ENCODE measurements around the gene LSG1.
"Not testable (repeated sequence)": the region's sequence is repeated elsewhere in the genome, so short reads cannot be mapped to it uniquely, and the experiment has no call there.

The LSG1 gene

GRCh38 chr3:194607592-194608389, 64.2 kb downstream of the LSG1 start:
- no peak overlapping the region for H3K4me3 ChIP-seq (ENCODE audit: low read length)

GRCh38 chr3:194606941-194607340, 65.0 kb downstream of the LSG1 start:
- no peak for TF ChIP-seq ZNF274 (IDR thresholded peaks at IDR 0.05; ENCODE audit: low read depth, low read length)
- no peak overlapping the region for H3K4me3 ChIP-seq (ENCODE audit: low read length)

More at GRCh38 chr3:194607592-194608389, 64.2 kb downstream of the LSG1 start:
- no peak for TF ChIP-seq ZNF274 (IDR thresholded peaks at IDR 0.05; ENCODE audit: low read depth, low read length)

GRCh38 chr3:194606163-194606562, 65.8 kb downstream of the LSG1 start:
- no peak for TF ChIP-seq ZNF274 (IDR thresholded peaks at IDR 0.05; ENCODE audit: low read depth, low read length)
- H3K4me3 ChIP-seq (ENCODE audit: low read length): no peak overlapping the region

GRCh38 chr3:194605314-194605713, 66.7 kb downstream of the LSG1 start:
- not testable (repeated sequence) for H3K4me3 ChIP-seq (ENCODE audit: low read length)

- no peak overlapping the region for H3K4me3 ChIP-seq (ENCODE audit: low read length)
- TF ChIP-seq ZNF274 (IDR thresholded peaks at IDR 0.05; ENCODE audit: low read depth, low read length): no peak
Measured at GRCh38 chr3:194604837-194605236, 67.2 kb downstream of the LSG1 start.

GRCh38 chr3:194604126-194604525, 67.9 kb downstream of the LSG1 start:
- no peak overlapping the region for H3K4me3 ChIP-seq (ENCODE audit: low read length)
- no peak for TF ChIP-seq ZNF274 (IDR thresholded peaks at IDR 0.05; ENCODE audit: low read depth, low read length)

- H3K4me3 ChIP-seq (ENCODE audit: low read length): no peak overlapping the region
- no peak for TF ChIP-seq ZNF274 (IDR thresholded peaks at IDR 0.05; ENCODE audit: low read depth, low read length)
Measured at GRCh38 chr3:194602669-194603171, 69.3 kb downstream of the LSG1 start.

GRCh38 chr3:194598771-194599557, 73.0 kb downstream of the LSG1 start:
- no peak for TF ChIP-seq ZNF274 (IDR thresholded peaks at IDR 0.05; ENCODE audit: low read depth, low read length)
- no peak overlapping the region for H3K4me3 ChIP-seq (ENCODE audit: low read length)

- H3K4me3 ChIP-seq (ENCODE audit: low read length): no peak overlapping the region
- TF ChIP-seq ZNF274 (IDR thresholded peaks at IDR 0.05; ENCODE audit: low read depth, low read length): no peak
Measured at GRCh38 chr3:194596906-194597305, 75.1 kb downstream of the LSG1 start.

GRCh38 chr3:194592798-194593752, 78.9 kb downstream of the LSG1 start:
- TF ChIP-seq ZNF274 (IDR thresholded peaks at IDR 0.05; ENCODE audit: low read depth, low read length): no peak
- H3K4me3 ChIP-seq (ENCODE audit: low read length): no peak overlapping the region
